DMS79 (cell line): Measurements from ENCODE around the gene TXNRD1.
"Not testable (repeated sequence)": the region's sequence is repeated elsewhere in the genome, so short reads cannot be mapped to it uniquely, and the experiment has no call there.

Source experiments
- DNase-seq: peaks from one replicate; lab custom pipeline; 2025; lab: John Stamatoyannopoulos, UW

The TXNRD1 gene

GRCh38 chr12:104190641-104191176 lies 24.9 kb upstream of the TXNRD1 start:
- no peak for DNase-seq

- no peak for DNase-seq
These were observed 18.3 kb upstream of the TXNRD1 start for GRCh38 chr12:104197264-104197663.

DNA sequence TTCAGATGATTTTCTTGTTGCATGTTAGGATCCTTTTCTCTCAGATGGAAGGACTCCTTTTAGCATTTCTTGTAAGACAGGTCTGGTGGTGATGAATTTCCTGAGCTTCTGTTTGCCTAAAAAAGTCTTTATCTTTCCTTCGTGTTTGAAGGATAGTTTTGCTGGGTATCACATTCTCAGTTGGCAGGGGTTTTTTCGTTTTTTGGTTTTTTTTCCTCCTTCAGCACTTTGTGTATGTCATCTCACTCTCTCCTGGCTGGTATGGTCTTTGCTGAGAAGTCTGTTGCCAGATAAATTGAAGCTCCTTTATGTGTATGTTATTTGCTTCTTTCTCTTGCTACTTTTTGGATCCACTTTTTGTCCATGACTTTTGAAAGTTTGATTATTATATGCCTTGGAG lies 15.6 kb upstream of the TXNRD1 start:
- DNase-seq: no peak

GRCh38 chr12:104201238-104202001 lies 14.2 kb upstream of the TXNRD1 start:
- DNase-seq: peak; percentile 4

DNA sequence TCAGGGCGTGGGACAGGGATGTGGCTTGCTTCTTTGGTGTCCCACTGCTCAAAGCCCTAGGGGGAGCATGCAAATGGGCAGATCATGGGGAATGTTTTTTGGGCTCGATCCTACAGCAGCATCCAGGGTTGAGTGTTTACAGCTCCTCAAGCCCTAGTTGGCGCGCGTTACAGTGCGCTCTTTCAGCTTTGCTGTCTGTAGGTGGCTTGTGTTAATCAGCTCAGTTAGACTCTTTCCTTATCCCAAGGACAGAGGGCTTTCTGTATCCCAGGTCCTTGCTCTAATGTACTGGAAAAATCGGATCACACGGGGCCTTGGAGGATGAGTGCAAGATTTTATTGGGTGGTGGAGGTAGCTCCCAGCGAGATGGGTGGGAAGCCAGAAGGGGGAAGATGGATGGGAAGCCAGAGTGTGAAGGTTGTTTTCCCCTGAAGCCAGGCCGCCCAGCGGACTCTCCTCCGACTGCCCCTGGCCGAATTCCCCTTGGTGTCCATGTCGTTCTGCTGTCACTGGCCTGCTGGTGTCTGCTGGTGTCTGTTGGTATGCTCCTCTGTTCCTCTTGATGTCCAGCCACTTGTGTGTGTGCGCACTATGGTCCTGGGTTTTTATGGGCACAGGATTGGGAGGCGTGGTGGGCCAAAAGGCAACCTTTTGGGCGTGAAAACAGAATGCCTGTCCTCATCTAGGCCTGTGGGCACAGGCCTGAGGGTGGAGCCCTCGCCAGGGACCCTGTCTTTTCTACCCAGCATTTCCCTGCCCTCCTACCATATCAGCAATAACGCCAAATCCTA lies 10.7 kb upstream of the TXNRD1 start:
- no peak for DNase-seq

DNA sequence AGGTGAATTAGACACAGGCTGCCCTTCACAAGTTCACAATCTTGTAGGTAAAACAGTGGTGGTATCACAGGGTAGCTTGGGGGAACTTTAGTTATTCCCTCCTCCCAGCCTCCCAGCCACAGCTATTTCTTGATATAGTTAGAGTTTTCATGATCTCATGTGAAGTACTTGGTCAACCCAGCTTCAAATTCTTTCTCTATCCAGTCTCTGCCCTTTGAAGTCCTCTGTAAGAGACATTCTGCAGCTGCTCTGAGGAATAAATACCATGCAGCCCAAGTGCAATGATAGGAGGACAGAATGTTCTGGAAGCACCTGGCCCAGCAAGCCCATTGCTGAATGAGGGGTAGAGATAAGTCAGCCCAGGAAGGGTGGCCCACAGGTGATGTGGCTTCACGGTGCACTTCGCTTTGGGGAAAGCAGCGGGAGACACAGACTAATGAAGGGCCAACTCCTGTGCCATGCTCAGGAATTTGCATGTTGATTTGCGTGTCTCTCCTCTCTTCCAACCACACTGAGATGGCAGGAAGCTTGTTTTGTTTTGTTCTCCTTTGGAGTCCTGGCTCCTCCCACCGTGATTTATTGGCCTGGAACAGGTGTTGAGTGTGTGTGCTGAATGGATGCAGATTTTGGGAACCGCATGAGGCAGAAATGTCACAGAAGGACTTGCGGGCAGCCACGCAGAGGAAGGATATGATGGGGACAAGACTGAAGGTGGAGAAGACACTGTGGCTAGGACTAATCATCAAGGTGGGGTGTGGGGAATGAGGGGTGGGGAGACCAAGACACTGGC lies 8.0 kb upstream of the TXNRD1 start:
- DNase-seq: no peak

- DNase-seq: no peak
These were observed 3.1 kb upstream of the TXNRD1 start for GRCh38 chr12:104212516-104212915.

DNA sequence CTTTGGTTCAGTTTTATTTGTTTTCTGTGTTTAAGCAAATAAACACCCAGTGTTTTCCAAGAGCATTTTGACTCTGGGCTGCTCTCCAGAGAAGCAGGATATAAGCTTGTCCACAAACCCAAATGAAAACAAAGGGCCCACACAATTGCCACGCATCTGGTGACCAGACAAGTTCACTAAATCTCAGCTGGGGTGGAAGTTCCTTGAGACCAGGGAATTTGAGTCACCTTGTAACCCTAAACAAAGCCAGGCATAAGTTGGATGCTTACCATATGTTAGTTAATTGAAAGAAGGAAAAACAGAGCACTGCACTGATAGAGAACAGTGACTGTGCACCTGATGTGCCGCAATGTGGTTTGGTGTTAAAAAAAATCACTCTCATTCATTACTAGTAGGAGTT lies 1.6 kb upstream of the TXNRD1 start:
- no peak for DNase-seq

GRCh38 chr12:104216521-104216924 lies 944 bp downstream of the TXNRD1 start:
- DNase-seq: no peak

DNA sequence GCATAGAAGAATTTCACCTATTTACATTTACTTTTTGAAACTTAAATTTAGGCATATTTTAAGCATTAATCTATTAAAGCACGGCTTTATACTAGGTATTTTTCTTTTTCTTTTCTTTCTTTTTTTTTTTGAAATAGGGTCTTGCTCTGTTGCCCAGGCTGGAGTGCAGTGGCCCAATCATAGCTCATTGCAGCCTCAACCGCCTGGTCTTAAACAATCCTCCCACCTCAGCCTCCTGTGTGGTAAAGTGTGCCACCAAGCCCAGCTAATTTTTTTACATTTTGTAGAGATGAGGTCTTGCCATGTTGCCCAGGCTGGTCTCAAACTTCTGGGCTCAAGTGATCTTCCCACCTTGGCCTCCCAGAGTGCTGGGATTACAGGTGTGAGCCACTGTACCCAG lies 2.9 kb downstream of the TXNRD1 start:
- DNase-seq: not testable (repeated sequence)

DNA sequence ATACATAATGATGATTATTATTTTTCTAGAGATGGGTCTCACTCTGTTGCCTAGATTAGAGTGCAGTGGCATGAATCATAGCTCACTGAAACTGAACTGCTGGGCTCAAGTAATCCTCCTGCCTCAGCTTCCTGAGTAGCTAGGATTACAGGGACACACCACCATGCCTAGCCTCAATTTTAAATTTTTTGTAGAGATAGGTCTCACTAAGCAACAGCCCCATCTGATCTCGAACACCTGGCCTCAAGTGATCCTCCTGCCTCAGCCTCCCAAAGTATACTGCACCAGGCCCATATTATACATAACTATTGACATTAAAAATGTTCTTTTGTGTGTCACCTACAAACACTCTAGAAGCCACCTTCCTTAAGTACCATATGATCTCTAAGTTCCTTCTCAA lies 3.4 kb downstream of the TXNRD1 start:
- no peak for DNase-seq

GRCh38 chr12:104219361-104219892 lies 3.8 kb downstream of the TXNRD1 start:
- DNase-seq: peak; percentile 98

DNA sequence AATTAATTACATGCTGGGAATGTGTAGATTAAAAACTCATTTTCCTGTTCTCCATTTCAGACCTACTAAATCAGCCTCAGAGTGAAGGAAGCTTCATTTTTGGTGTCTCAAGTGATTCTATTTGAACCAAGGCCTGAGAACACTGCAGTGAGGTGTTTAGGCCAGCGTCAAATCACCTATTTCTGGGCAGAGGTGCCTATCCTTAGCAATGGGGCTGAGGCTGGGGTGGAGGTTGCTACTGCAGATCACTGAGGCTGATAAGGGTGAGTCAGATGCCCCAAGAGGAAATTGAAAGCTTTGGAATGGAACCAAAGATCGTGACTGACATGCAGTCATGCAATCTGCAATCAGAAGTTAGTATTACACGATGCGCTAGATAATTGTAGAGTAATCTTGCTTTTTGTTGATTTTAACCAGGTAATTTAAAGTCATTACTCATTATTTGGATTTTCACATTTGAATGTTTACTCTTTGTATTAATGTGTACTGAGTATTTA lies 4.4 kb downstream of the TXNRD1 start:
- DNase-seq: peak; percentile 77

GRCh38 chr12:104220931-104221330 lies 5.4 kb downstream of the TXNRD1 start:
- DNase-seq: no peak

GRCh38 chr12:104222976-104223375 lies 7.4 kb downstream of the TXNRD1 start:
- no peak for DNase-seq

GRCh38 chr12:104223712-104224111 lies 8.1 kb downstream of the TXNRD1 start:
- DNase-seq: no peak

DNA sequence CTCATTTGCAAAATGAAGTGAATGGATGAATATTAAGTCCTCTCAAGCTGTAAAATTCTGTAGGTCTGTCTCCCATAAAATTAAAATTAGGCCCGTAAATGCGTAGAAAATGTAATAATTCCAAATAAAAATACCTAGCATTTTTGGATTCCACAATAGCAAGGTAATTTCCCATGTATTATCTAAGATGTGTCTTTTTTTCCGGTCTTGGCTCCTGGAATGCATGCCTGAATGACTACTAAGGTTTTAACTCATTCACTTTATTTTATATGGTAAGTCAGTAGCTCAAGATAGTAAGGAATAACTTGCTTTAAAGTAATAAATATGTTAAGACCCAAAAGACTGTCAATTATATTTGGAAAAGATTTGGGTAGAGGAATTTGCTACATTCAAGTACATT lies 11.1 kb downstream of the TXNRD1 start:
- no peak for DNase-seq

DNA sequence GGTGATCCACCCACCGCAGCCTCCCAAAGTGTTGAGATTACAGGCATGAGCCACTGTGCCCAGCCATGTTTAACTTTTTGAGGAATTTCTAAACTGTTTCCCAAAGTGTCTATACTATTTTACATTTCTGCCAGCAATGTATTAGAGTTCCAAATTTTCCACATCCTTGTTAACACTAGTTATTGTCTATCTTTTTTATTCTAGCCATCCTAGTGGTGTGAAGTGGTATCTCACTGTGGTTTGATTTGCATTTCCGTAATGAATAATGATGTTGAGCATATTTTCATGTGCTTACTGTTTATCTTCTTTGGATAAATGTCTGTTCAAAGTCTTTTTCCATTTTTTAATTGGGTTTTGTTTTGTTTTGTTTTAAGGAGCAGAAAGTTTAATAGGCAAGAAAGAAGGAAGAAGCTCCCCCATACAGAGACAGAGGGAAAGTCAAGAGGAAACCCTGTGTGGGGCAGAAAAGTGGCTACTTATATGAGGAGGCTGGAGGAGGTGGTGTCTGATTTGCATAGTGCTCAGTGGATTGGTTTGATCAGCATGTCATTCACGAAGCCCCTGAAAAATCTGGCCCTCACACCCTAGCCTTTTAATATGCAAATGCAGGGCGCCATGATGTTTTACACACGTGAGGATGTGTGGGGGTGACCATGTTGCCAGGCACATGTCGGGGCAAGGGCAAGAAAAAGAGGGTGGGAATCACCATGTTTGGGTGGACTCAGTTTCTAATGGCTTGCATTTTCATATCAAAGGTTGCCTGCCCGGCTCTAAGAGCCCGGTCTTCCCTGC lies 14.9 kb downstream of the TXNRD1 start:
- no peak for DNase-seq

DNA sequence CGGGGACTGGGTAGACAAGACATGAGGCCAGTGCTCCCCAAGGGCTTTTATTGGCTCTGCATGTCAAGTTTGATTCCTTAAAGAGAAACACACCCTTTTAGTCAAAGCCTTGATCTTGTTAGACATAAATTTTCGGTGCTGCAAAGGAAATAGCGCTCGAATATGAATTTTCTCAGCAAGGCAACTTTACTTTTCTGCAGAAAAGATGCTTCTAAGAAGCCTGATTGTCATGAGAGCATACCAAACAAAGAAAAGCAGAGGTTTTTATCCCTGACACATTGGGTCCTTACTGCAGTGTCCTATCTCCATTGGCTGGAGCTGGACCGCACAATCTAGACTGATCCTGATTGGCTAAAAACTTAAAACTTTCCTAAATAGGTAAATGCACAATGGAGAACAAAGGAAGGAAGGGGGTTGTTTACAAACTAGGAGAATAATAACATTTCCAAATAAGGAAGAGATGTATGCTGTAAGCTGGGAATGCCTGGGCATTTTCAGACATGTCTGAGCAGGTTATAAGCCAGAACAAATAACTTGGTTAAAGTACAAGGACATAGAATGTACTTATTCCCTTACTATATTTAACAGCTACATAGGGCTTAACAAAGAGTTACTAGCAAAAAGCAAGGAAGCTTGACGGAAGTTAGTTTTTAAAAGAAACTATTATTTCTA lies 17.2 kb downstream of the TXNRD1 start:
- no peak for DNase-seq

- no peak for DNase-seq
These were observed 19.4 kb downstream of the TXNRD1 start for GRCh38 chr12:104234926-104235499.
